SJCRH30 (cell line): Measurements from ENCODE around the gene PLEKHG5. TPM values are rescaled to one million over a fixed set of nuclear protein-coding genes. Genes with fewer than 3 reads are reported as not detected.
"Not testable (repeated sequence)": the region's sequence is repeated elsewhere in the genome, so short reads cannot be mapped to it uniquely, and the experiment has no call there.

ENCODE experiments used
- DNase-seq, 2 experiments: peaks; one replicate each; pipeline ENCODE4 v3.0.0-alpha.2; 2015 to 2020
- H3K27ac ChIP-seq: fragments of 250-450 bp; sonication (Bioruptor Pico); 2 replicates; pipeline ENCODE4 v1.5.1; 2020; ENCODE audit warnings: mild to moderate bottlenecking, moderate library complexity
- H3K27me3 ChIP-seq: fragments of 250-450 bp; sonication (Bioruptor Pico); 2 replicates; pipeline ENCODE4 v1.5.1; 2020; ENCODE audit warnings: mild to moderate bottlenecking, moderate library complexity
- H3K36me3 ChIP-seq: fragments of 250-450 bp; sonication (Bioruptor Pico); 2 replicates; pipeline ENCODE4 v1.5.1; 2020; ENCODE audit warnings: mild to moderate bottlenecking, moderate library complexity
- H3K4me1 ChIP-seq: fragments of 250-450 bp; sonication (Bioruptor Pico); 2 replicates; pipeline ENCODE4 v1.5.1; 2020; ENCODE audit warnings: mild to moderate bottlenecking, moderate library complexity
- H3K4me3 ChIP-seq: fragments of 250-450 bp; sonication (Bioruptor Pico); 2 replicates; pipeline ENCODE4 v1.5.1; 2020; ENCODE audit warnings: mild to moderate bottlenecking, moderate library complexity
- H3K9me3 ChIP-seq: fragments of 250-450 bp; sonication (Bioruptor Pico); replicated peaks from 2 replicates; pipeline ENCODE4 v1.5.1; 2020; ENCODE audit warnings: mild to moderate bottlenecking, moderate library complexity
- total RNA-seq: library from RNA; depleted of rRNA; stranded (reverse); fragments of >200 nt; shearing (Covaris generic); gene quantifications from 2 replicates; pipeline ENCODE4 v1.2.3, GENCODE V29; 2014

The PLEKHG5 gene
- total RNA-seq, 1 experiment from 2014 or later, result 5.3 TPM

DNA sequence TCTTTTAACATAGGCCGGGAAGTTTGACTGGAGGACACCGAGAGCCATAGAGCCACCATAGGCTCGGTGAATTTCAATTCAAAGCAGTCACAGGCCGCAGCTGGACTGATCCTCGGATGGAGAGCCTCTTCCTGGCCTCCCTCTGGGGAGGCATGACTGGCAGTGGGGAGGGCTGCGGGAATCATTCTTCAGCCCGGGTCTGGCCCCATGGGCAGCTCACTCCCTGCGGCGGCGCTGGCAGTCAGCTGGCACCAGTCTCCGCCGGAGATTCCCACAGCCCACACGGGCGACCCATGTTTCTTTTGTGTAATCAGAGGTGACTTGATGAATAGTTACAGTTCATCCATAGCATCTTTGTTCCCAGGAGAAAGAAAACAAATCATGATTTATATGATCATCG, 56.3 kb downstream of the PLEKHG5 start:
- Histone ChIP-seq H3K27me3 (peaks cover 37% of the 10 kb centered on the region), H3K4me3 (no peak overlapping the region), H3K27ac (no peak overlapping the region), H3K9me3 (no peaks in the 10 kb centered on the region), H3K36me3 (no peaks in the 10 kb centered on the region), H3K4me1 (no peaks in the 10 kb centered on the region)
- DNase-seq, result no peak

DNA sequence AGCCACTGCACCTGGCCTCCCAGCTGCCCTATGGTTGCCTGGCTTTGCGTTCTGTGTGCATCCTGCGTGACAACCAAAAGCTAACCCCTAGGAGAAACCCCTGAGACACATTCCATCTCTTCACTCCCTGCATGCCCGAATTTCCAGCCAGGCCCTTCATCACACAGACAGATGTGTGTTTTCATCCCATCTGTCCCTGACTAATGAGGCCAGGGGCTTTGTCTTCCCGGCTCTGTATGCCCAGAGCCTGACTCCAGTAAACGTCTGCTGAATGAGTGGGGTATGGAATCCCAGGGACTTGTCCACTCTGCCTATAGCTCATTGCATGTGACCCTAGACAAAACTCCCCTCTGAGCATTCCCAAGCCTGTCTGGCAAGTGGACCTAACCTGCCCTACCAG, 57.3 kb downstream of the PLEKHG5 start:
- Histone ChIP-seq H3K27me3 (peaks cover 38% of the 10 kb centered on the region), H3K36me3 (no peaks in the 10 kb centered on the region), H3K27ac (no peak overlapping the region), H3K4me3 (no peak overlapping the region), H3K4me1 (no peaks in the 10 kb centered on the region), H3K9me3 (no peaks in the 10 kb centered on the region)
- DNase-seq, result no peak

DNA sequence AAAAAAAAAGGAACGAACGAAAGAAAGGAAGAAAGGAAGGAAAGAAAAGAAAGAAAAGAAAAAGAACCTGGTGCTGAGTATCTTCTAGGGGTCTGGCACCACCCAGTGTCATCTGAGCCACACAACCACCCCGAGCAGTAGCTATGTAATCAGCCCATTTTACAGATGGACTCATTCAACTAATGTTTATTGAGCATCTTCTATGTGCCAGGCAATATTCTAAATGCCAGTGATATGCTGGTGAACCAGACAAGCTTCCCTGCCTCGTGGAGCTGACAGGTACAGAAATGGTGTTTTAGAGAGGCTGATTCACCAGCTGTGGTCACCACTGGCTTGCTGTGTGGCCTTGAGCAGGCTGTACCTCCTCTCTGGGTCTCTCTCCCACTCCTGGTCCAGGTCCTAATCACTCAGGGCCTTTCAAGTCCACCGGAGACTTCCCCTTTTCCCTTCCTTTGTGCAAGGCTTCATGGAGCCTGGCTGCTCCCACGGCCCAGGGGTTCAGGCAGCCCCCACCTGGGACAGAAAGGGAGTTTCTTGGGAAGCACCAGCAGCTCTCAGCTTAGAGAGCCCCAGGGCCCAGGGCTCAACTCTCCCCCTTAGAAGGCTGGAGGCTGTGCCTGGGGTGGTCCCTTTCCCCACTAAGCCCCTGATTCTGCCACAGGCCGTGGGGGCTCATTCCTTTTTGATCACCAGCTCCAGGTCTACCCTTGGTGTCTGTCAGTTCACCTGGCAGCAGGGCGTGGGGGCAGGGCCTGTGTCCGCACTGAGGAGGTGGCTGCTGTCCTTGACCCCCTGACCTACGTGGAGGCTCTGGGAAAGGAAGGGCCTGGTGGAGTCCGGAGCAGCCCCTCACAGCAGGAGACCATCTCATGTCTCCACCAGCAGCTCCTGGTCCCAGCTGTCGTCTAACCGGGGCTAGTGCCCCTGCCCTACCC, 59.6 kb downstream of the PLEKHG5 start:
- H3K9me3 ChIP-seq, H3K27ac ChIP-seq, H3K36me3 ChIP-seq, DNase-seq, H3K4me3 ChIP-seq, H3K4me1 ChIP-seq: not testable (repeated sequence)
- peaks cover 47% of the 10 kb centered on the region for H3K27me3 ChIP-seq

DNA sequence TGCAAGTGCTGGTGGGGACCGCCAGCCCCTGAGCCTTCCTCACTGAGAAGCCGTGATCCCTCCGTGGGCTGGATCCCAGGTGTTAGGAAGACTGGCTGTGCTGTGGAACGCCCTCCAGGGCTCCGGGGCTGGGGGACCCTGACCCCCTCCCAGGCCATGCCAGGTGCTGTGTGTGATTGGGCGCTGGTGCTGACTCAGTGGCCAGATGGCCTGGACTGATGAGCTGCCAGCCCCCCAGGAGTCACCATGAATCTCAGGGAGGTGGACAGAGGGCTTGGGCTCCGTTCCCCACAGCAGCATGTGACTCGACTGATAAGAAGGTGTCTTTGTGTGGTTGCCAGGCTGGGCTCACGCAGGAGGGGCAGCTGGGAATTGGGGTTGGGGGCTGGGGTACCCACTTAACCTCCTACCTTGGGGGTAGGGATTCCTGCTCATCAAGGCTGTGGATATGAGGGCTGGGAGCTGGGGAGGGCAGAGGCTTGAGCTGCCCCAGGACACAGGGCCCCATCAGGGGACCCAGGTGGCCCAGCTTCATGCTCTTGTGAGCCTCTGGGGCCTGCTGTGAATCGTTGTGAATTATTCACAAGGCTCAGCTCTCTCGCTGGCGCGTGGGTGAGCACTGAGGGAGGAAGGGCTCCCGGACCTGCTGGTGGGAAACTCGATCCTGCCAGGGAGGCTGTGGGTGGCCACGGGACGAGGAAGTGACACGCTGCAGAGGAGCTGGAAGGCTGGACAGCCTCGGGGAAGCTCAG, 61.6 kb downstream of the PLEKHG5 start:
- H3K4me1 ChIP-seq, H3K4me3 ChIP-seq, H3K27ac ChIP-seq, H3K36me3 ChIP-seq, DNase-seq, H3K9me3 ChIP-seq: not testable (repeated sequence)
- peaks cover 50% of the 10 kb centered on the region for H3K27me3 ChIP-seq

DNA sequence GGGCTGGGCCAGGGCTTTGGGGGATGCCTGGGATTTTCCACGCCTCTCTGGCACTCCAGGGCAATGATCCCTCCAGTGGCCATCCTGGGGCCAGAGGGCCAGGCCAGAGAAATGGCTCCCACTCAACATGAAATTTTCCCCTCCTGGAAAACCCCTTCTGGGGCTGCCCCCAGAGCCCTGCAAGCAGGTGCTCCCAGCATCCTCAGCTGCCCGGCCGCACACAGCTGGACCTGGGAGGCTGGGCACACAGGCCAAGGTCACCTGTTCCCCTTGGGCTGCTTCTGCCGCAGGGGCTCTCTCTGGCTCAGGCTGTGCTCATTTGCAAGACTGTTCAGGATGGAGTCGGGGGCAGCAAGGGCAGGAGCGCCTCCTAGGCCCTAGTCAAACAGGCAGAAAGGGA, 63.0 kb downstream of the PLEKHG5 start:
- not testable (repeated sequence) for H3K36me3 ChIP-seq

DNA sequence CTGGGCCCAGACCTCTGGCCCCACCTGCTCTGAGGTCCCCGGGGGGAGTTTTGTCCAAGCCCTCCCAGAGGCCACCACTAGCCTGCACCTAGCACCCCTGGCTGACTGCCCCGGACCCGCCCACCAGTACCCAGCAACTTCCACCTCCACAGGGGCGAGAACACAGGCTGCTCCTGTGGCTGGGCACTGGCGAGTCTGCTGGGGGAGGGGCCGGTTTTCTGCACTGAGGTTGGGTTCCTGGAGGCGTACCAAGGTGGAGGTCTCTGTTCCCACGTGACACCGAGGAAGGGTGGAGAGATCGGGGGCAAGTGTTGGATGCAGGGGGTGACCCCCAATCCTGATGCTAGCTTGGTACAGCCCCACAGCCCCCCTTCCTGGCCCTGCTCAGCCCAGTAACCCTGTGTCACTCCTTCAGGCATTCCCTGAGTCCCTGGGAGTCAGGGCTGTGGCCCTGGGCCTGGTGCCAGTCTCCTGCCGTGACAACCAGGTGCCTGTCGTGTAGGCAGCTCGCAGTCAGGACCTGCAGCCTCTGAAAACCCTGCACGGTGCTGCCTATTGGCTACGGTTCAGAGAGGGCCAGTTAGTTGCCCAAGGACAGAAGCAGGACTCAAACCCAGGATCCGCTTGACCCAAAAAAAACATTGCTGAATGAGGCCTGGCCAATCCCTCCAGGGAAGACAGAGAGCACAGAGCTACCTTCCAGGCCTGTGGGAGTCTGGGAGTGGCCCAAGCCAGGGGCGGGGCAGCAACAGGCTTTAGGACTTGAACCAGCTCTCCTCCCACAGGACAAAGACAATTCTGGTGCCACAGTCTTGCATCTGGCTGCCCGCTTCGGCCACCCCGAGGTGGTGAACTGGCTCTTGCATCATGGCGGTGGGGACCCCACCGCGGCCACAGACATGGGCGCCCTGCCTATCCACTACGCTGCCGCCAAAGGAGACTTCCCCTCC, 63.8 kb downstream of the PLEKHG5 start:
- Histone ChIP-seq H3K4me1 (no peaks in the 10 kb centered on the region), H3K36me3 (no peaks in the 10 kb centered on the region), H3K27me3 (peaks cover 53% of the 10 kb centered on the region), H3K27ac (no peak overlapping the region), H3K4me3 (no peak overlapping the region), H3K9me3 (no peaks in the 10 kb centered on the region)
- no peak for DNase-seq

More for the DNA sequence above, 63.0 kb downstream of the PLEKHG5 start:
- not testable (repeated sequence) for DNase-seq, H3K4me1 ChIP-seq, H3K27ac ChIP-seq, H3K9me3 ChIP-seq, H3K4me3 ChIP-seq
- H3K27me3 ChIP-seq, result peaks cover 51% of the 10 kb centered on the region

DNA sequence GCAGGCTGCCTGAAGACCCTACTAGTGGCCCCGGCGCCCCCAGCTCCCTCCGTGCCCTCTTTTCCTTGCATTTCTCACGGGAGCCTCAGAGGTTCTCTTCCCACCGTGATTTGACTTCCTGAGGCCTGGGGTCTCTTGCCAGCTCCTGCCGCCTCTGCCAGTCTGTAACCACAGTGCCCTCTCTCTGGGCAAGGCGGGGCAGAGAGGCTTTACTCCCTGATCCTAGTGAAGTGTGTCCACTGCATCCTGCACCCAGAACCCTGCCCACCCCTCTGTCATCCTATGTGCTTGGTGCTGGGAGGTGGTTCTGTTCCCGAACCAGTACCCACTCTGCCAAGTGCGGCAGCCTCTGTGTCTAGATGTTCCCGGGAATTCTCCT, 64.5 kb downstream of the PLEKHG5 start:
- Histone ChIP-seq H3K4me1 (no peaks in the 10 kb centered on the region), H3K27ac (no peak overlapping the region), H3K9me3 (no peaks in the 10 kb centered on the region), H3K27me3 (peaks cover 52% of the 10 kb centered on the region), H3K4me3 (no peak overlapping the region), H3K36me3 (no peaks in the 10 kb centered on the region)
- DNase-seq, result no peak

DNA sequence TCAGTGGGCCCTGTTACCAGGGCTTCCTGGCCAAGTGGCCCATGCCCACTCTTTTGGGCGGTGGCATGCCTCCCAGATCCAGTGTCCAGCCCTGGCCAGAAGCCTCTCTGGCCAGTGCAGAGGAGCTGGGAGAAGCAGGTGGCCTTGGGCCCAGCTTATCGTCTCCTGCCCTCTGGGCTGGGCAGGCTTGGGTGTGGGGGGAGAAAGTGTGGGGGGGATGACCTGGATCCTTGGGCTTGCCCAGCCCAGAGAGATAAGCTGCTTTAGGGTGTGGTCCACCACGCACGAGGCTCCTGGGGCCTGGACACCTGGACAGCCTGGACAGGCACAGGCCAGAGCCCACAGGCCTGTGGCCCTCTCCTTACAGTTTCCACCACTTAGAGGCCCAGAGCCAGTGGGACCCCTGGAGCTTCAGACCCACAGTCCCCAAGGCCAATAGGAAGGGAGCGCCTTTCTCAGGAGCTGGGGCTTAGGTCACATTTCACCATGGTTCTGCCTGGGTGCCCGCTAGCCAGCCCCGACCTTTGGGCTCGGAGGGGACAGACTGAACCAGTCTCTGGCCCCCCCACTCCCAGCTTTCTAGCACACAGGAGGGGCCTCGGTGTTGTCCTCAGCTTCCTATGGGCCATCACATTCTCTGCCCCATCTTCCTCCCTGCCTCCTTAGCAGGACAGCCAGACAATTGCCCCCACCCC, 65.0 kb downstream of the PLEKHG5 start:
- H3K27ac ChIP-seq, result no peak overlapping the region
- H3K4me3 ChIP-seq, result no peak overlapping the region
- no peaks in the 10 kb centered on the region for H3K9me3 ChIP-seq
- DNase-seq, result no peak
- H3K36me3 ChIP-seq, result no peaks in the 10 kb centered on the region
- no peaks in the 10 kb centered on the region for H3K4me1 ChIP-seq
- H3K27me3 ChIP-seq, result peaks cover 55% of the 10 kb centered on the region

DNA sequence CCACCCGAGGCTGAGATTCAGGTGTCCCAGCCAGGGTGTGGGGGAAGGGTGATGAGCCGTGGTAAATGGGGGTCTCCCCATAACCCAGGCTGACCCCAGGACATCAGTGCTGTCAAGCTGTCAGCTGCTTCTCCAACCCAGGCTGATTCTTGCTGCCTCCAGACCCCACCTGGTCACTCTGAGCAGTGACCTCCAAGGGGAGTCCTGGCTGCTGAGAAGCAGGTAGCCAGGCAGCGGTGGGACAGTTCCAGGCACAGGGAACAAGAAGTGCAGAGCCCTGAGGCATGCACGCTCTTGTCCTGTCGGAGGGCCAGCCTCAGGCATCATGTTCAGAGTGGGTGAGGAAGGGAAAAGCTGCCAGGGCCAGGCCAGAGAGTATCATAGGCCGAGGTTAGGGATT, 65.8 kb downstream of the PLEKHG5 start:
- DNase-seq, result no peak
- H3K4me3 ChIP-seq, result no peak overlapping the region
- H3K27ac ChIP-seq, result no peak overlapping the region
- no peaks in the 10 kb centered on the region for H3K36me3 ChIP-seq
- no peaks in the 10 kb centered on the region for H3K4me1 ChIP-seq
- peaks cover 57% of the 10 kb centered on the region for H3K27me3 ChIP-seq
- no peaks in the 10 kb centered on the region; the same call in 1 of the 2 replicates for H3K9me3 ChIP-seq

DNA sequence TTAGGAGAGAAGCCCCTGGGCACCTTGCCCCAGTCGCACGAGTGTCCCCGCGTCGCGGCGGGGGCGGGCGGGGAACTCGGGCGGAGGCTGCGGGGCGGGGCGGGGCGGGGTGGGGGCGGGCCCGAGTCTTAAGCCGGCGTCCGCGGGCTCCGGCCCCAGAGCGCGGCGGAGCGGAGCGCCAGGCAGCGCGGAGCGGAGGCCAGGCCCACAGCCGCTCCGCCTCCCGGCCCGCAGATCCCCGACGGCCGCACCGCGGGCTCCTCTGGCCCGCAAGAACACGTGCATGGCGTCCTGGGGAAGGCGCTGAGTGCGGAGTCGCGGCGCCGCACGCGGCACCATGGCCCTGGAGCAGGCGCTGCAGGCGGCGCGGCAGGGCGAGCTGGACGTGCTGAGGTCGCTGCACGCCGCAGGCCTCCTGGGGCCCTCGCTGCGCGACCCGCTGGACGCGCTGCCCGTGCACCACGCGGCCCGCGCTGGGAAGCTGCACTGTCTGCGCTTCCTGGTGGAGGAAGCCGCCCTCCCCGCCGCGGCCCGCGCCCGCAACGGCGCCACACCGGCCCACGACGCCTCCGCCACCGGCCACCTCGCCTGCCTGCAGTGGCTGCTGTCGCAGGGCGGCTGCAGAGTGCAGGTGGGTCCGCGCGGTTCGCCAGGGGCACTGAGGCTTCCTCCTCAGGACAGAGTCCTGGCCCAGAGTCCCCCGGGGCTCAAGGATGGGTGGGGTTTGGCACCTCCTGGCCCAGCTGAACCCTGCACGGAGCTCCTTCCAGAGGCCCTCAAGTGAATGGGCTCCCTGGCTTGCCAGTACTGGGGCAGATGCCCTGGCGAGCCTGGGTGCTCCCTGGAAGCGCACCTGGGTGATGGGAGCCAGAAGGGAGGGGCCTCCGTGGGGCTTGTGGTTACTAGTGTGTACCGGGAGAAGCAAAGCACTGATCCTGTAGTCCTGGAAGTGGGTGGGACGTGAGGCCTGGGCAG, 66.6 kb downstream of the PLEKHG5 start, which contains the start of gene ESPN:
TSS of gene ESPN (plus strand) at position 158 of the 975 bp plus-strand sequence. CDS start at position 338, 180 bp downstream.
- no peak within 1 kb of the TSS for H3K4me3 ChIP-seq
- H3K36me3 ChIP-seq, result no peaks in the 10 kb centered on the region
- H3K4me1 ChIP-seq, result no peaks in the 10 kb centered on the region
- H3K27ac ChIP-seq, result no peak within 1 kb of the TSS
- no peaks in the 10 kb centered on the region; the same call in 1 of the 2 replicates for H3K9me3 ChIP-seq
- DNase-seq, result no peak
- peaks cover 51% of the 10 kb centered on the region for H3K27me3 ChIP-seq

DNA sequence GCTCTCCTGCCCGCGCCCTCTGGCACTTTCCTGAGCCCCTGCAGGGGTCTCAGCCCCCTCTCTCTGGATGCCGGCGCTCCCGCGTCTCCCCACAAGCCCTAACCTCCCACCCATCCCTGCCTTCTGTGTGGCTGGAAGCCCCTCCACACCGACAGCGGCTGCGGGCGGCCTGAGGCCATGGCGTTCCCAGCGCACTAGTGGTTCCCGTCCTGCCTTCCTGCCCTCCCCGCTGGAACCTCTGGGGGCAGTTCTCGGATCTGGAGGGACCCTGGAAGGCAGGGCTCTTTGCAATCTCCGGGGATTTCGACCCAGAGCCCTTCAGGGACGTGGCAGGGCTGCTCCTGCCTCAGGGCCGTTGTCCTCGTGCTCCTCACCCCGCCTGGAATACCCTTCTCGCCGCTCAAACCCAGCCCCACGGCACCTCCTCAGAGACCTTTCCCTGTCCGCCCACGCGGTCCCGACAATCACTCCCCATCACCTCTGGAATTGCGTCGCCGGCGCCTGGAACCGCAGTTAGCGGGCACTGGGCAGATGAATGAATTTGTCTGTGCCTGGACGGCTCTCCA, 67.4 kb downstream of the PLEKHG5 start:
- peaks cover 51% of the 10 kb centered on the region for H3K27me3 ChIP-seq
- H3K9me3 ChIP-seq, result no peaks in the 10 kb centered on the region; the same call in 1 of the 2 replicates
- no peaks in the 10 kb centered on the region for H3K4me1 ChIP-seq
- H3K4me3 ChIP-seq, result no peak overlapping the region
- no peak for DNase-seq
- H3K36me3 ChIP-seq, result no peaks in the 10 kb centered on the region
- H3K27ac ChIP-seq, result no peak overlapping the region

DNA sequence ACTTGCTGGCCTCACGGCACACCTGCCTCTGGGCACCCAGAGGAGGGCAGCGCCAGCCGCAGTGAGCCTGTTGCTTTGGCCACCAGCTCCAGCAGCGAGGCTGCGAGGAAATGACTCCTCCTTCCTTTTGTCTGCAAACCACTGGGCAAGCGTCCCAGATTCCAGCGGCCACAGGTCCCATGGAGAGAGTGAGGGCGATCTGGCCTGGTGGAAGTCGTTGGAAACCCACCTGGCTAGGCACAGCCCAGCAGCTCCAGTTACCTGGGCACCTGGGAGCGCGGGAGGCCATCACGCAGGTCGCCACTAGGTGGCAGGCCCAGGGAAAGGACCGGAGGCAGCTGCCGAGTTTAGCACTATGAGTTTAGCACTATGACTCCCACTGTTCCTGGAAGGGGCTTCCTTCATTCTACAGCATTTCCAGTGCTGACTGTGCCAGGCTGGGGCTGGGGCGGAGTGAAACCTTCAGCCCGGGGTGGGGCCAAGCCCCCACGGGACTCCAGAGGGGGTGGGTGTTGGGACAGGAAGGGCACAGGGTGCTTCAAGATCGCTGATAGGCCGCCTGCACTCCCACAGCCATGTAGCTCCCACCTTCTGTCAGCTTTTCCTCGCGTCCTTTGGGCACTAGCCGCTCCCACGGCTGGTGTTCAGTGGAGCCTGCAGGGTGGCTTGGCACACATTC, 68.0 kb downstream of the PLEKHG5 start:
- peaks cover 51% of the 10 kb centered on the region for H3K27me3 ChIP-seq
- no peaks in the 10 kb centered on the region for H3K36me3 ChIP-seq
- no peak overlapping the region for H3K4me3 ChIP-seq
- no peaks in the 10 kb centered on the region for H3K4me1 ChIP-seq
- H3K27ac ChIP-seq, result no peak overlapping the region
- H3K9me3 ChIP-seq, result no peaks in the 10 kb centered on the region; the same call in 1 of the 2 replicates
- peak in 1 of 2 experiments; percentile 53 for DNase-seq
